Mucosa of descending colon (tissue), 3 donors: ENCODE data around the gene SRL. TPM values are rescaled to one million over a fixed set of nuclear protein-coding genes. Genes with fewer than 3 reads are reported as not detected.

Experiments
- ATAC-seq: fragments of 200-7000 bp; cut with Tn5 transposase; one replicate; pipeline ENCODE4 v1.9.1; 2020; ENCODE audit warnings: mild to moderate bottlenecking, moderate library complexity
- DNase-seq, 3 donors: peaks; one replicate each; pipeline ENCODE4 v3.0.0-alpha.2; 2020
- H3K36me3 ChIP-seq: fragments of 200-600 bp; one replicate; pipeline ENCODE4 v1.8.0; 2021; ENCODE audit warnings: low read depth, mild to moderate bottlenecking
- H3K4me1 ChIP-seq: fragments of 200-600 bp; one replicate; pipeline ENCODE4 v1.8.0; 2021; ENCODE audit warnings: low read depth, mild to moderate bottlenecking
- H3K4me3 ChIP-seq: fragments of 200-600 bp; one replicate; pipeline ENCODE4 v1.8.0; 2021; ENCODE audit warnings: mild to moderate bottlenecking
- H3K9me3 ChIP-seq: fragments of 200-600 bp; one replicate; pipeline ENCODE4 v1.8.0; 2021; ENCODE audit warnings: mild to moderate bottlenecking
- intact Hi-C, 2 donors: fragments of 100-400 bp; cut with DNase I in 1 of 2; cut with micrococcal nuclease in 1 of 2; formaldehyde crosslinking; loops; one replicate each; pipeline versions ENCODE4 v1.11.0 to v1.11.1; 2022; cut with DNase I, micrococcal nuclease
- total RNA-seq, 3 donors: library from RNA; stranded (reverse); fragmentation: NEBNext Ultra II Directional in 2 of 3; extraction: Animal tissue kit (Norgen Biotek cat#: 25700) in 2 of 3; gene quantifications; one replicate each; pipeline versions ENCODE4 v1.2.1 to v1.2.4, GENCODE V29; 2021 to 2023
- TF ChIP-seq, protein P1 (sequence below): fragments of 200-600 bp; IDR thresholded peaks from one replicate; pipeline ENCODE4 v1.8.0; 2022; ENCODE audit warnings: antibody characterized with exemption, mild to moderate bottlenecking
- donor health status: DM: no; HTN: no; CAD: no; lungs with moderate emphysema.
- donor health status: DM: no; HTN: no; CAD: no.
- donor health status: DM: no; HTN: yes; CAD: no.

The SRL gene
- total RNA-seq, 3 donors from 2014 or later, result 0.35 to 1.2 (median 0.41) TPM

DNA sequence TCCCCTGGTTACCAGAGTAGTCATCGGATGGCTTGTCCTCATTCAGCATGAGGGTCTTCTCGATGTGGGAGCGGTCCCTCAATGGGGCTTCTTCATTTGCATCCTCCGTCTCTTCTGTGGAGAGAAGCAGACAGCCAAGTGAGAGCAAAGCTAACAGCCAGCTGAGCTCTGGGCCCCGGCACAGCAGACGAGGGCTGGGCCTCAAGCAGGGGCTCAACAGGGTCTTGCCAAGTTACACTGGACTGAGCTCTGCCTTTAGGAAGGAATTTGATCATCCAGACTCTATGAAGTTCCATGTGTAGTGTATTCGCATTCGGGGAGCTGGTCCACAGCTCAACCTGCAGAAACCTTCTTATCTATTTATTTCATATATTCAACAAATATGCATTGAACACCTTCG lies 37.4 kb downstream of the SRL start:
- no peak for DNase-seq
- intact Hi-C loops, result no loop called here
- Histone ChIP-seq H3K9me3 (no peaks in the 10 kb centered on the region), H3K4me1 (no peaks in the 10 kb centered on the region), H3K36me3 (no peaks in the 10 kb centered on the region), H3K4me3 (no peak overlapping the region)
- TF ChIP-seq, protein P1, sequence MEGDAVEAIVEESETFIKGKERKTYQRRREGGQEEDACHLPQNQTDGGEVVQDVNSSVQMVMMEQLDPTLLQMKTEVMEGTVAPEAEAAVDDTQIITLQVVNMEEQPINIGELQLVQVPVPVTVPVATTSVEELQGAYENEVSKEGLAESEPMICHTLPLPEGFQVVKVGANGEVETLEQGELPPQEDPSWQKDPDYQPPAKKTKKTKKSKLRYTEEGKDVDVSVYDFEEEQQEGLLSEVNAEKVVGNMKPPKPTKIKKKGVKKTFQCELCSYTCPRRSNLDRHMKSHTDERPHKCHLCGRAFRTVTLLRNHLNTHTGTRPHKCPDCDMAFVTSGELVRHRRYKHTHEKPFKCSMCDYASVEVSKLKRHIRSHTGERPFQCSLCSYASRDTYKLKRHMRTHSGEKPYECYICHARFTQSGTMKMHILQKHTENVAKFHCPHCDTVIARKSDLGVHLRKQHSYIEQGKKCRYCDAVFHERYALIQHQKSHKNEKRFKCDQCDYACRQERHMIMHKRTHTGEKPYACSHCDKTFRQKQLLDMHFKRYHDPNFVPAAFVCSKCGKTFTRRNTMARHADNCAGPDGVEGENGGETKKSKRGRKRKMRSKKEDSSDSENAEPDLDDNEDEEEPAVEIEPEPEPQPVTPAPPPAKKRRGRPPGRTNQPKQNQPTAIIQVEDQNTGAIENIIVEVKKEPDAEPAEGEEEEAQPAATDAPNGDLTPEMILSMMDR, result no peak
- ATAC-seq, result no peak

DNA sequence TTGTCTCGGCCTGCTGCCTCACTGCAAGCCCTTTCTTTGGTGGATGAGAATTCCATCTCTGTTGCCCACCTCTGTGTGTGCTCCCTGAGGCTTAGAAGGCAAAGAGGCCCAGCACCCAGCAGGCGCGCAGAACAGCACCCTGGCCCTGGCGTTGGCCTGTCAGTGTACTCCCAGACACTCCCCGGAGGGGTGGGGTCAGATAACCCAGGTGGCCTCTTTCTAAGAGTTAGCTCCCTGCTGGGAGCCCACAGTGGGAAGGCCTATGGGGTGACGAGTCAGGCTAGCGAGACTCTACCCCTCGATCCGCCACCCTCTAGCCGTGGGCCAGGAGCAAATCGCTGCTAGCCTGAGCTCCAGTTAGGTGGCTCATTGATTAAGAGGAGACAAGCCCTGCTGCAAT lies 38.1 kb downstream of the SRL start:
- peak; percentile 53 for ATAC-seq
- no peaks in the 10 kb centered on the region for H3K4me1 ChIP-seq
- TF ChIP-seq, protein P1, result no peak
- peak in 1 of 3 donors; percentile 59 for DNase-seq
- no peak overlapping the region for H3K4me3 ChIP-seq
- no peaks in the 10 kb centered on the region for H3K36me3 ChIP-seq
- H3K9me3 ChIP-seq, result no peaks in the 10 kb centered on the region
- intact Hi-C loops, result no loop called here

DNA sequence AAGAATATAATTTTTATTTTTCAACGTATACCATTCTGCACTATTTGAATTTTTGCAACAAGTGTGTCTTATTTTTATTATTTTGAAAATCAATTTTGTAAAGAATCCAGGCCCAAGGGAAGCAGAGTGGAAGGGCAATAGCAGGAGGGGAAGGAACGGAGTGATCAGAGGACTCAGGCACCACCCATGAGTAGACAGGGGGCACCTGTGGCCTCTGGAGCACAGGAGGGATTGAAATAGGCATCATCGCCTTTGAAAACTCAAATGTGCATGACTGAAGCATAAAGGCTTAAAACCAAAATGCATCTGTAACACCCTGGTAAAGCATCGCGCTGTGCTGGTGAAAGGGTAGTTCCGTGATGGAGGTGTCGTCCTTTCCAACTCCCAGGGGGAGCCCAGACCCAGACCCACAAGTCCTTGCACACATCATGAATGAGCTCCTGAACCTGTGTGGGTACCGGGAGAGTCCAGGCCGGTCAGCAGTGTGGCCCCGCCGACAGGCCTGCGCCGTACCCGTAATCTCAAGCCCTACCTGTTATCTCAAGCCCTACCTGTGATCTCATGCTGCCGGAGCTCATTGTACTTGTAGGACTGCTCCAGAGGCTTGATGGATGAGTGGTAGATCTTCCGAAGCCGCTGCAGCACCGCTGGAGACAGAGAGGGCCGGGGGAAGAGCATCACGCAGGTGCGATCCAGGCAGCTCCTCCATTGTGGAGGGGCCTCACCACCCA lies 39.1 kb downstream of the SRL start:
- intact Hi-C loops, result no loop called here
- Histone ChIP-seq H3K4me1 (no peaks in the 10 kb centered on the region), H3K36me3 (no peaks in the 10 kb centered on the region), H3K9me3 (no peaks in the 10 kb centered on the region), H3K4me3 (no peak overlapping the region)
- ATAC-seq (no peak), DNase-seq (no peak)
- TF ChIP-seq, protein P1, result no peak

DNA sequence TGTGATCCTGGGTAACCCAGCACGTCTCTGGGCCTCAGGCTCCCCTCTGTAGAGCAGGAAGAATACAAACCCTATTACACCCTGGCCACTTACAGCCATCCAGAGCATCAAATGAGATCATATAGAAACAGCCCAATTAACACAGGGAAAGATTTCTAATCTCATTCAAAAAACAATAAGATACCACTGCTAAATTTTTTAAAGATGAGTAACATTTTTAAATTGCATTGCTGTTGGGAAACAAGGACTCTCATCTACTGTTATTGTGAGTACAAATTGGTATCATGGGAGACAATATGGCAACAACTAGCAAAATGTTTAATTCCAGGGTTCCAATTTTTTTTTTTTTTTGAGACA lies 41.1 kb downstream of the SRL start:
- no peak overlapping the region for H3K4me3 ChIP-seq
- H3K36me3 ChIP-seq, result no peaks in the 10 kb centered on the region
- TF ChIP-seq, protein P1, result no peak
- DNase-seq (no peak), ATAC-seq (peak; percentile 26)
- intact Hi-C loops, result no loop called here
- no peaks in the 10 kb centered on the region for H3K9me3 ChIP-seq
- H3K4me1 ChIP-seq, result no peaks in the 10 kb centered on the region

DNA sequence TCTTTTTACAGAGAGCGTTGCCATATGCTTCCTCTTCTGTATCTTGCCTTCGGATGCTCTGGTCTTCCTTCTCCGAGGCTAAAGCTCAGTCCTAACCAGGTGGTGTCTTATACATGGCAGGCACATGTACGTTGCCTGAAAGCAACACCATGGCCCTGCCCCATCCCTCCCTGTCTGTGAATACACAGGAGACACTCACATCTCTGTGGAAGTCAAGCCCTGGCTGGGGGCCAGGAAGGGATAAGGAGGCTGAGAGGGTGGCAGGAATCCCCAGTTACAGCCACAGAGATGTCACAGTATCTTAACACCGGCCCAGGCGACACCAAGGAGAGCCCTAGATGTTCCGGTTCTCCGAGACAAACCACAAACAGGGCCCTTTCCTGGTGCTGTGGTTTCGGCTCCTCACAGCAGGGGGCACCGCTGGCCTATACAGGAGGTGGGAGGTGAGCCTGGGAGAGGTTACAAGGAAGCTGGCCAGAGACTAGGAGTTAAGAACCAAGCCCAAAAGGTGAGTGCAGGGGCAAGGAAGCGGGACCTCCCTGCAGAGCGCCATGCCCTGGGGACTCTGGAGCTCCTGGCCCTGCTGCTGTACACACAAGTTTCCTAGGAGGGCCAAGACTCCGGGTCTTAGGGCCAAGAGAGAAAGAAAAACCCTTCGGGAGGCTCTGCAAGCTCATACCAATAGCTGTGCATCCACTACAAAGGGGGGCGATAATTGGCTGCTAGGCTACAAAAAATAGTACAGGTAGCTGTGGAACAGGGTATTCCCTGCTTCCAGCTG lies 41.7 kb downstream of the SRL start:
- TF ChIP-seq, protein P1, result peak; percentile 54
- no peaks in the 10 kb centered on the region for H3K36me3 ChIP-seq
- intact Hi-C loops, result no loop called here
- no peak overlapping the region for H3K4me3 ChIP-seq
- DNase-seq, result peak in 2 of 3 donors; percentile 85 to 89
- H3K9me3 ChIP-seq, result no peaks in the 10 kb centered on the region
- no peaks in the 10 kb centered on the region for H3K4me1 ChIP-seq
- peak; percentile 98 for ATAC-seq
